Upper lobe of right lung (tissue), 1 donor: ENCODE results near the gene SLC38A3. TPM values are rescaled to one million over a fixed set of nuclear protein-coding genes. Genes with fewer than 3 reads are reported as not detected.
"Not testable (repeated sequence)": the region's sequence is repeated elsewhere in the genome, so short reads cannot be mapped to it uniquely, and the experiment has no call there.

Experiments
- ATAC-seq: fragments of 200-7000 bp; cut with Tn5 transposase; one replicate; pipeline ENCODE4 v1.9.1; 2020; ENCODE audit warnings: mild to moderate bottlenecking, moderate library complexity
- DNase-seq: peaks from one replicate; pipeline ENCODE4 v3.0.0-alpha.2; 2020
- H3K27ac ChIP-seq: fragments of 200-600 bp; one replicate; pipeline ENCODE4 v1.8.0; 2022
- H3K27me3 ChIP-seq: fragments of 200-600 bp; one replicate; pipeline ENCODE4 v1.8.0; 2022; ENCODE audit warnings: mild to moderate bottlenecking
- H3K36me3 ChIP-seq: fragments of 200-600 bp; one replicate; pipeline ENCODE4 v1.8.0; 2022
- H3K4me1 ChIP-seq: fragments of 200-600 bp; one replicate; pipeline ENCODE4 v1.8.0; 2022
- H3K4me3 ChIP-seq: fragments of 200-600 bp; one replicate; pipeline ENCODE4 v1.8.0; 2022; ENCODE audit warnings: mild to moderate bottlenecking
- H3K9me3 ChIP-seq: fragments of 200-600 bp; one replicate; pipeline ENCODE4 v1.8.0; 2022
- intact Hi-C: fragments of 100-400 bp; cut with DNase I; formaldehyde crosslinking; loops from one replicate; pipeline ENCODE4 v1.11.0; 2022
- total RNA-seq: library from RNA; stranded (reverse); fragmentation: NEBNext Ultra II Directional; extraction: Animal tissue kit (Norgen Biotek cat#: 25700); gene quantifications from one replicate; pipeline ENCODE4 v1.2.1, GENCODE V29; 2021
- TF ChIP-seq, protein P1 (sequence below): fragments of 200-600 bp; IDR thresholded peaks from one replicate; pipeline ENCODE4 v1.8.0; 2022; ENCODE audit warnings: antibody characterized with exemption
- donor health status: DM: no; HTN: yes; CAD: no; lungs with severe emphysema.

Gene SLC38A3
- total RNA-seq, 1 donor from 2014 or later = not detected

DNA sequence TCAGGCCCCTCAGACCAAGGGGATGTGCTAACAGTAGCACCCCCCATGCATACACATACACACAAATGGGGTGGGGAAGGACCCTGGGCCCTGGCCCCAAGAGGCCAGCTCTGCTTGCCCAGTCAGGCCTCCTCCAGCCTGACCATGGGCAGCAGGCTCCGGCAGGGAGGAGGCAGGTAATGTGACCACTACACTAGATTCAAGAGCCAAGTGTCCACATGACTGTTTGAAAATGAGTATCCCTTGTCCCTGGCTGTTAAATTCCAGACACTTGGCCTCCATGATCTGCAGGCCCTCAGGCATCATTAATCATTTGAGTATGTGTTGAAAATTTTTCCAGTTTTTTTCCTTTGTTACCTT is 17.1 kb downstream of the SLC38A3 start:
- no peak overlapping the region for H3K4me3 ChIP-seq
- H3K4me1 ChIP-seq = peaks cover 11% of the 10 kb centered on the region
- DNase-seq = no peak
- intact Hi-C loops = no loop called here
- H3K36me3 ChIP-seq = no peaks in the 10 kb centered on the region
- no peak for ATAC-seq
- H3K27ac ChIP-seq = no peak overlapping the region
- TF ChIP-seq, protein P1, sequence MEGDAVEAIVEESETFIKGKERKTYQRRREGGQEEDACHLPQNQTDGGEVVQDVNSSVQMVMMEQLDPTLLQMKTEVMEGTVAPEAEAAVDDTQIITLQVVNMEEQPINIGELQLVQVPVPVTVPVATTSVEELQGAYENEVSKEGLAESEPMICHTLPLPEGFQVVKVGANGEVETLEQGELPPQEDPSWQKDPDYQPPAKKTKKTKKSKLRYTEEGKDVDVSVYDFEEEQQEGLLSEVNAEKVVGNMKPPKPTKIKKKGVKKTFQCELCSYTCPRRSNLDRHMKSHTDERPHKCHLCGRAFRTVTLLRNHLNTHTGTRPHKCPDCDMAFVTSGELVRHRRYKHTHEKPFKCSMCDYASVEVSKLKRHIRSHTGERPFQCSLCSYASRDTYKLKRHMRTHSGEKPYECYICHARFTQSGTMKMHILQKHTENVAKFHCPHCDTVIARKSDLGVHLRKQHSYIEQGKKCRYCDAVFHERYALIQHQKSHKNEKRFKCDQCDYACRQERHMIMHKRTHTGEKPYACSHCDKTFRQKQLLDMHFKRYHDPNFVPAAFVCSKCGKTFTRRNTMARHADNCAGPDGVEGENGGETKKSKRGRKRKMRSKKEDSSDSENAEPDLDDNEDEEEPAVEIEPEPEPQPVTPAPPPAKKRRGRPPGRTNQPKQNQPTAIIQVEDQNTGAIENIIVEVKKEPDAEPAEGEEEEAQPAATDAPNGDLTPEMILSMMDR = no peak
- H3K27me3 ChIP-seq = no peaks in the 10 kb centered on the region
- H3K9me3 ChIP-seq = no peaks in the 10 kb centered on the region

DNA sequence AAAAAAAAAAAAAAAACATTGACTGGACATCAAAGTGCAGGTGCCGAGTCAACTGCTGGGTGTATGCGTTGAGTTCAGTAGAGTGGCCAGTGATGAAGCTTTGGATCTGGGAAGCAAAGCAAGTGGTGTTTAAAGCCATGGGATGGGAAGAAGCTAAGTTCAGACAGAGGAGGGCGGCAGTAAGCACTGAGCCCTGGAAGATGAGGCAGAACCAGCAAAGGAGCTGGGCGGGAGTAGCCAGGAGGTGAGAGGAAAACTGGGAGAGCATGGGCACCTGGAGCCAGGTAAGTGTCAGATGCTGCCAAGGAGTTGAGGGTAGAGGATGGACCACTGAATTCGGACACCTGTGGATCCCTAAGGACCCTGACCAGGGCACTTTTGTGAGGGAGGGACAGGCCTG is 19.6 kb downstream of the SLC38A3 start:
- no peak overlapping the region for H3K4me3 ChIP-seq
- intact Hi-C loops = loop anchor here (5.0 kb wide), 2 partner anchors 32 to 48 kb away; partner anchors contain the start of gene GNAT1
- H3K9me3 ChIP-seq = no peaks in the 10 kb centered on the region
- no peak for DNase-seq
- no peak overlapping the region for H3K27ac ChIP-seq
- peaks cover 20% of the 10 kb centered on the region for H3K4me1 ChIP-seq
- H3K27me3 ChIP-seq = no peaks in the 10 kb centered on the region
- TF ChIP-seq, protein P1 = no peak
- ATAC-seq = no peak
- no peaks in the 10 kb centered on the region for H3K36me3 ChIP-seq

DNA sequence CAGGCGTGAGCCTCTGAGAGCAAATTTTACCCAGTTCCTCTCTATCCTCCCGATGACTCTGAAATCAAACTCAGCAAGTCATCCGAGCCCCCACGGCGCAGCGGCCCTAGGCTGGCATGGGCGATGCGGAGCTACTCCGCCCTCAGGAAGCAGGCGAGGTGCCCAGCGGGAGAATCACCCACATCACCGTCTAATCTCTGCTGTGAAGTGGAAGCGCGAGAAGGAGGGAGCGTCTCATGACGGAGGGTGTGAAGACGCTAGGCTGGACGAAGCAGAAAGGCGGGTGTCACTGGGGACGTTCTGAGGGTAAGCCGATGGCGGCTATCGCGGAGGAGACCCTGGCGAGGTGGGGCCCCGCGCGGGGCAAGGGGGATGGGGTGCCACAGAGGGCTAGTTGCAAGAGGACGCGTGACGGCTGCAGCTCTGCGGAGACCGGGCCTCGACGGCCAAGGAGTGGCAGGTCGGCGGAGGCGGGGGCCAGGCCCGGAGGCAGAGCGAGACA is 21.9 kb downstream of the SLC38A3 start:
- DNase-seq (no peak), ATAC-seq (peak; percentile 11)
- TF ChIP-seq, protein P1 = no peak
- no peaks in the 10 kb centered on the region for H3K36me3 ChIP-seq
- H3K9me3 ChIP-seq = no peaks in the 10 kb centered on the region
- no peaks in the 10 kb centered on the region for H3K27me3 ChIP-seq
- intact Hi-C loops = loop anchor here (5.0 kb wide), 2 partner anchors 35 to 45 kb away; partner anchors contain the start of gene GNAT1
- peaks cover 20% of the 10 kb centered on the region for H3K4me1 ChIP-seq
- H3K4me3 ChIP-seq = peak overlapping the region; percentile 77
- peak overlapping the region; percentile 84 for H3K27ac ChIP-seq

DNA sequence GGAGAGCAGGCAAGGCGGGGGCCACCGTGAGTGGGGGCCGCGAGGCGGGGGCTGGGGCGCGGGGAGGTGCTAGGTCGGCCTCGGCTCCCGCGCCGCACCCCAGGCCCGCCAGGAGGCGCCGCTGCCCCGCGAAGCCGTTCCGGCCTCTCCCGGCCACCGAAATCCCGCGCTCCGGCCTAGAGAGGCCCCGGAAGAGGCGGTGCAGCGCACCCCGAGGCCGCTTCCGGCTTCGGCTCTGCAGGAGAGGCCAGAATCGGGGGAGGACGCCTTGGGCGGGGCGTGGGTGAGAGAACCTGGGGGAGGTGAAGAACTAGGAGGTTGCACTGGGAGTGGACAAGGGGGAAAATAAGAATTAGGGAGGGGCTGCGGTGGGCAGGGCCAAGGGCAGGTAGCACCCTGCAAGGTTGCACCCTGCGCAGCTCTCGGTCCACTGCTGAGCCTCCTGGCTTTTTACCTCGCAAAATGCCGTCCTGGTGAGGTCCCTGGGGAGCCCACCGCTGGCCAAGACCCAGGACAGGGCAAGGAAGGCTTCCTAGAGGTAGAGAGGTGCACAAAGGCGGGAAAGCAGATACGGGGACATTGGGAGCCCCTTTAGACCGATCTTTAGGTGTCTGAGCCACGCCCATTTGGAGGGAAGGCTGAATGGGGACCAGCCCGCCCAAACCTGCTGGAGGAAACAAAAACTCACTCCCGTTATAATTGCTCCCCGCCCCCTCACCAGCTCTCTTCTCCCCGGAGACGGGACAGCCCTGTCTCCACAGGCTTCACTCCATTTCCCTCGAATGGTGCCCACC is 22.5 kb downstream of the SLC38A3 start:
- intact Hi-C loops = loop anchor here (5.0 kb wide), 2 partner anchors 35 to 45 kb away; partner anchors contain the start of gene GNAT1
- peak; percentile 98 for DNase-seq
- TF ChIP-seq, protein P1 = peak; percentile 88
- Histone ChIP-seq H3K27ac (peak overlapping the region; percentile 84), H3K27me3 (no peaks in the 10 kb centered on the region), H3K9me3 (no peaks in the 10 kb centered on the region), H3K4me1 (peaks cover 20% of the 10 kb centered on the region), H3K4me3 (peak overlapping the region; percentile 77), H3K36me3 (no peaks in the 10 kb centered on the region)
- ATAC-seq = peak; percentile 93

DNA sequence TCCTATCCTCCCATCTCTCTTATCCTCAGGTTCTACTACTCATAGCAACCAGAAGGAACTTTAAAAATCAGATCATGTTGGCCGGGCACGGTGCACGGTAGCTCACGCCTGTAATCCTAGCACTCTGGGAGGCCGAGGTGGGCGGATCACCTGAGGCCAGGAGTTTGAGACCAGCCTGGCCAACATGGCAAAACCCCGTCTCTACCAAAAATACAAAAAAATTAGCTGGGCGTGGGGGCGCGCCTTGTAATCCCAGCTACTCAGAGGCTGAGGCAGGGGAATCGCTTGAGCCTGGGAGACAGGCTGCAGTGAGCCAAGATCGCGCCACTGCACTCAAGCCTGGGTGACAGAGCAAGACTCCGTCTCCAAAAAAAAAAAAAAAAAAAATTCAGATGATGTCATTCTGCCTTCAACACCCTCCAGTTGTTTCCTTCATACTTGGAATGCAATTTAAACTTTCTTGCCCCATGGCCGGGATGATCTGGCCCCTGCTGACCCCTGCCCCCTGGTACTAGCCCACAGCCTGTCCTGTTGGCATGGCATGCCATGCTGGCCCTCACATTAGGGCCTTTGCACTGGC is 23.2 kb downstream of the SLC38A3 start:
- H3K9me3 ChIP-seq, H3K36me3 ChIP-seq, ATAC-seq, H3K27me3 ChIP-seq, DNase-seq: not testable (repeated sequence)
- Histone ChIP-seq H3K4me1 (peaks cover 20% of the 10 kb centered on the region), H3K27ac (peak overlapping the region; percentile 84), H3K4me3 (peak overlapping the region; percentile 77)
- intact Hi-C loops = loop anchor here (5.0 kb wide), 2 partner anchors 36 to 44 kb away; partner anchors contain the start of gene GNAT1

DNA sequence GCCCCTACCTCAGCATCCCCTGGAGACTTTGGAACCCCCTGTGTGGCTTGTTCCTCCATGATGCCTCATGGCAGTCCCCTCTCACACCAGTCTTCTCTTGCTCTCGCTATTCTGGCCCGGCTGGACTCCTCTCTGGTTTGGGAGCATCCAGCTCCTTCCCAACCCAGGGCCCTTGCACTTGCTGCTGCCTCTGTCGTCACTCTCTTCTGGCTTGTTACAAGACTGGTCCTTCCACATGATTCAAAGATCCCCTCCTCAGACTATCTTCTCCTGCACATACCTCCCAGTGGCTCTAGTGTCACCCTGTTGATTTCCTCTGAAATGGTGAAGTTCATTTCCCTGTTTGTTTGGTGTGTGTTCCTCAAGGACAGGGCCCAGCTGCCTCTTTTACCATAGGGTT is 24.4 kb downstream of the SLC38A3 start:
- peak overlapping the region; percentile 32 for H3K27ac ChIP-seq
- intact Hi-C loops = loop anchor here (5.0 kb wide), 2 partner anchors 37 to 43 kb away; partner anchors contain the start of gene GNAT1
- no peak for ATAC-seq

More for the DNA sequence above, 24.4 kb downstream of the SLC38A3 start:
- no peak overlapping the region for H3K4me3 ChIP-seq
- H3K27me3 ChIP-seq = no peaks in the 10 kb centered on the region
- H3K4me1 ChIP-seq = peaks cover 22% of the 10 kb centered on the region
- DNase-seq = no peak
- TF ChIP-seq, protein P1 = no peak
- H3K9me3 ChIP-seq = no peaks in the 10 kb centered on the region
- no peaks in the 10 kb centered on the region for H3K36me3 ChIP-seq
